Testis (tissue), 3 donors: Measurements from ENCODE around the gene CHCHD3. TPM values are rescaled to one million over a fixed set of nuclear protein-coding genes. Genes with fewer than 3 reads are reported as not detected.
A peak's percentile ranks its signal among the peaks of the same experiment; 100 is the strongest.
"Not testable (repeated sequence)": the region's sequence is repeated elsewhere in the genome, so short reads cannot be mapped to it uniquely, and the experiment has no call there.

ENCODE experiments used
- DNase-seq: peaks from one replicate; pipeline ENCODE4 v3.0.0-alpha.2; 2019
- H3K27ac ChIP-seq, 2 donors: fragments of 200-600 bp; sonication (generic); one replicate each; pipeline ENCODE4 v1.5.1; 2019
- H3K27me3 ChIP-seq: fragments of 200-600 bp; sonication (generic); one replicate; pipeline ENCODE4 v1.5.1; 2019
- H3K36me3 ChIP-seq: fragments of 200-600 bp; sonication (generic); one replicate; pipeline ENCODE4 v1.5.1; 2017; ENCODE audit warnings: low read depth; ENCODE audit errors: missing control alignments
- H3K4me1 ChIP-seq: fragments of 200-600 bp; sonication (generic); one replicate; pipeline ENCODE4 v1.5.1; 2019
- H3K4me3 ChIP-seq, 2 donors: fragments of 200-600 bp; sonication (generic); one replicate each; pipeline ENCODE4 v1.5.1; 2017 to 2019
- H3K9me3 ChIP-seq: fragments of 200-600 bp; sonication (generic); one replicate; pipeline ENCODE4 v1.5.1; 2017
- CTCF ChIP-seq, 3 experiments: fragments of 450-650 bp in 2 of 3; fragments of 200-600 bp in 1 of 3; sonication (generic) in 1 of 3; IDR thresholded peaks; one replicate each; pipeline ENCODE4 v1.5.1; 2016 to 2019; ENCODE audit warnings: antibody characterized with exemption in 3 of 3, mild to moderate bottlenecking in 2 of 3, moderate library complexity in 1 of 3
- POLR2A ChIP-seq: fragments of 450-650 bp; IDR thresholded peaks from one replicate; pipeline ENCODE4 v1.6.1; 2017; ENCODE audit warnings: antibody characterized with exemption, mild to moderate bottlenecking, moderate library complexity
- WGBS, 2 donors: methylation state at CpG; one replicate each; pipeline ENCODE4 v1.1.5; 2018; 5-methylcytosine and 5-hydroxymethylcytosine counted together
- intact Hi-C: fragments of 100-400 bp; cut with DNase I; formaldehyde crosslinking; loops from one replicate; pipeline ENCODE4 v1.15.1; 2023; ENCODE audit warnings: low total_unique reads
- polyA plus RNA-seq: library from polyadenylated mRNA; stranded (reverse); fragments of 350-450 nt; fragmentation: Illumina TruSeq; extraction: RNeasy Lipid Tissue Mini Kit (QIAGEN cat#74804); gene quantifications from one replicate; pipeline ENCODE4 v1.2.3, GENCODE V29; 2014; ENCODE audit warnings: low read depth, low replicate concordance; ENCODE audit not compliant: insufficient read depth
- total RNA-seq, 2 donors: library from RNA; depleted of rRNA; stranded (reverse); fragments of >200 nt; gene quantifications; one replicate each; pipeline ENCODE4 v1.2.3, GENCODE V29; 2016

Gene CHCHD3
- total and polyA plus RNA-seq, 3 donors from 2014 or later: 44.0 to 53.0 (median 47.9) TPM

GRCh38 chr7:132934017-132934416 is 147.9 kb downstream of the CHCHD3 start:
- WGBS, 2 donors: 93 to 100% methylated on average over 2 of the region's 2 CpGs
- intact Hi-C loops: no loop called here
- Histone ChIP-seq H3K27me3 (no peaks in the 10 kb centered on the region), H3K4me3 (no peak overlapping the region), H3K4me1 (no peaks in the 10 kb centered on the region), H3K36me3 (no peaks in the 10 kb centered on the region), H3K27ac (no peak overlapping the region), H3K9me3 (no peaks in the 10 kb centered on the region)
- no peak for DNase-seq
- no peak for TF ChIP-seq POLR2A
- no peak for TF ChIP-seq CTCF (IDR thresholded peaks at IDR 0.05)

- no peaks in the 10 kb centered on the region for H3K4me1 ChIP-seq
- 86 to 92% methylated on average over 4 of the region's 4 CpGs for WGBS, 2 donors
- no peak overlapping the region for H3K27ac ChIP-seq
- H3K36me3 ChIP-seq: no peaks in the 10 kb centered on the region
- intact Hi-C loops: no loop called here
- no peak overlapping the region for H3K4me3 ChIP-seq
- DNase-seq: no peak
- H3K27me3 ChIP-seq: no peaks in the 10 kb centered on the region
- no peaks in the 10 kb centered on the region for H3K9me3 ChIP-seq
- no peak for TF ChIP-seq CTCF (IDR thresholded peaks at IDR 0.05)
These were observed 148.8 kb downstream of the CHCHD3 start for GRCh38 chr7:132933072-132933458.

- TF ChIP-seq CTCF (IDR thresholded peaks at IDR 0.05) (no peak), POLR2A (no peak)
- WGBS, 2 donors: 93 to 96% methylated on average over 7 of the region's 7 CpGs
- DNase-seq: no peak
- intact Hi-C loops: no loop called here
- H3K36me3 ChIP-seq: no peaks in the 10 kb centered on the region
- no peak overlapping the region for H3K4me3 ChIP-seq
- no peaks in the 10 kb centered on the region for H3K9me3 ChIP-seq
- no peaks in the 10 kb centered on the region for H3K4me1 ChIP-seq
- no peak overlapping the region for H3K27ac ChIP-seq
- H3K27me3 ChIP-seq: no peaks in the 10 kb centered on the region
These were observed 149.4 kb downstream of the CHCHD3 start for GRCh38 chr7:132932296-132933071.

- no peaks in the 10 kb centered on the region for H3K36me3 ChIP-seq
- H3K27ac ChIP-seq: no peak overlapping the region
- H3K9me3 ChIP-seq: no peaks in the 10 kb centered on the region
- no peak for TF ChIP-seq POLR2A
- peak in 2 of 3 experiments; percentile 14 to 24 for TF ChIP-seq CTCF (IDR thresholded peaks at IDR 0.05)
- H3K4me3 ChIP-seq: no peak overlapping the region
- no peaks in the 10 kb centered on the region for H3K4me1 ChIP-seq
- intact Hi-C loops: no loop called here
- no peaks in the 10 kb centered on the region for H3K27me3 ChIP-seq
- WGBS, 2 donors: 80 to 90% methylated on average over 4 of the region's 4 CpGs
- DNase-seq: peak; percentile 25
These were observed 151.0 kb downstream of the CHCHD3 start for GRCh38 chr7:132930881-132931280.

- intact Hi-C loops, H3K27me3 ChIP-seq, H3K36me3 ChIP-seq, DNase-seq, H3K27ac ChIP-seq, H3K9me3 ChIP-seq, H3K4me3 ChIP-seq, H3K4me1 ChIP-seq: not testable (repeated sequence)
- 88 to 95% methylated on average over 5 of the region's 5 CpGs for WGBS, 2 donors
These were observed 151.9 kb downstream of the CHCHD3 start for GRCh38 chr7:132929944-132930343.
